Middle frontal gyrus (tissue), 1 donor: ENCODE data around the gene IFNA7.
A peak's percentile ranks its signal among the peaks of the same experiment; 100 is the strongest.
"Not testable (repeated sequence)": the region's sequence is repeated elsewhere in the genome, so short reads cannot be mapped to it uniquely, and the experiment has no call there.

Experiments
- DNase-seq: peaks from one replicate; pipeline ENCODE4 v3.0.0-alpha.2; 2015; ENCODE audit warnings: low spot score; ENCODE audit errors: extremely low spot score

The IFNA7 gene

DNA sequence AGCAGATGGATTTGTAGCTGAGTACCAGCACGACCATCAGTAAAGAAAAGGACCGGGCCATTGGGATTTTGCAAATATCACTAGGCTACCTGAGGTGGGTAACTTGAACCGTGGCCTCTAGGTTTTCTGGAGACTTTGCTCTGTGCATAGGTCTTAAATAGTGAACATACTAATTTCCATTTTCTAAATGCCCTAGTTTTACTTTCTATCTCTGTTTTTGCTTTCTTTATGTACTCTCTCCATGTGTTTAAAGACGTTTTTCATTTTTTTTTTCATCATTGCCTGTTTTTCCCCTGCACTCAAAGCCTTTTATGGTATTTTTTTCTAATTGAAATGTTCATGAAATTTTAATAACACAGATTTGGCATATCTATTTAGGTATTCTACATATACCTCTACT lies at the start of gene IFNA7:
Gene IFNA7, minus strand, starts transcription at position 101 of the 400 bp plus-strand sequence. Its CDS starts 40 bp downstream, at position 61.
- DNase-seq = not testable (repeated sequence)

DNA sequence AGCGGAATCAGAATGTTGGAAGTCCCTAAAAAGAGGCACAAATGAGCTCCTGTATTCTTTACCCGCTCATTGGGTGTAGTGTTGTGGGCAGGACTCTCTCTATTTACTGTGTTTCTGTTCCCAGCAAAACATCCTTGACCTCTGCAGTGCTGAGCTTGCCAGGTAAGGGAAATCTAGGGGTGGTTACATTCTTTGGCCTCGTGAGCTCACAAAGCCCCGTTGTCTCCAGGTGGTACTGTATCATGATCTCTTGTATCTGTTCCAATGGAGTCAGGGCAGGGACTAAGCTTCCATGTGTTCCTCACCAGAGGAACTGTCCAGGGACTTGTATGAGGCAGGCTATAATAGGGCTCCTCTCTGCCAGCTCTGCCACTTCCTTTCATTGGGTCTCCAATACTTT lies 49.6 kb upstream of the IFNA7 start:
- DNase-seq = no peak

DNA sequence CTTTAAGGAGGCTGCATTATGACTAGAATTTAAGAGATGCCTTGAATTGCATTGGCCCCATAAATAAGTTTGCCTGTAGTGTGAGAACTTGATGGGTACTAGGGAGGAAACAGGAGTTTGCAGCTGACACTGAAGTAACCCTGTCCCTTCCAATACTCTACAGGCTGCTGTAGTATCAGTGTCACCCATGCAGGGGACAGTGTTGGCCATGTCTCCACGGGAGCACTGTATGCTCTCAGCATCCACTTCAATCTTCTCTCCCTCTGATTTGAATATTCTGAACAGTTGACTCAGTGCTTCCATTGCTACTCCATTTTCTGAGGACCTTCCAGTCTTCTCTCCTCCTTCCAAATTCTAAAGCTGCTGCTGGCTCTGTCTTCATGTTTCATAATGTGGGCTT lies 49.2 kb upstream of the IFNA7 start:
- DNase-seq = no peak

DNA sequence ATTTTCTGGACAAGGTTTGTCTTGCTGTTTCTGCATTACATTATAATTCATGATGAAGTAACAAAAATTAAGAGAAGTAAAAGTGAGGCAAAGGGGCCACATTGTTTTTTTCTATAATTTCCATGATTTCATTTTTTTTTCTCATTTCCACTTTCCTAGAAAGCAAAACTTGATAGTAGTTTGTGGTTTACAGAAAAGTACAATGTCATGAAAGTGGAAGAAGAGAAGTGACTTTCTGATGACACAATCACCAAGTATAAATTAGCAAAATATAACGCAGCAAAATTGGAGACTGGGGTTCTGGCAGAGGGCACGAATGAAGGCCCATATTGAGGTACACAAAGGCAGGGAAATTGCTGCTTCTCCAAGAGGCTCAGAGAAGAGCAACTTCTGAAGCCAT lies 42.8 kb upstream of the IFNA7 start:
- no peak for DNase-seq

DNA sequence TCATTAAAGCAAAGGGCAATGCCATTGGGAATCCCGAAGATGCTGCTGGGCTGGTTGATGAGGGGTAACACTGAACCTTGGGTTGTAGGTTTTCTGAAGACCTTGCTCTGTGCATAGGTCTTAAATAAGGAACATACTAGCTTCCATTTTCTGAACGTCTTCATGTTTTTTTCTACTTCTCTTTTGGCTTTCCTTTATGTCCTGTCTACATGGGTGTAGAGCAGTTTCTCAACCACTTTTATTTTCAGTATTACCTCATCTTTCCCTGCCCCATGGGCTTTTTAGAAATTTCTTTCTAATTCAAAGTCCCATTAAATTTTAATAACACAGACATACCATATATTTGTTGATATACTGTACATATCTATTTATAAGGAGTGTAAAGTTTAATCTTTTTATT lies 37.9 kb upstream of the IFNA7 start, which contains the start of gene IFNA14:
Gene IFNA14, minus strand, starts transcription at position 95 of the 400 bp plus-strand sequence. Its CDS starts 70 bp downstream, at position 25.
- DNase-seq = no peak

DNA sequence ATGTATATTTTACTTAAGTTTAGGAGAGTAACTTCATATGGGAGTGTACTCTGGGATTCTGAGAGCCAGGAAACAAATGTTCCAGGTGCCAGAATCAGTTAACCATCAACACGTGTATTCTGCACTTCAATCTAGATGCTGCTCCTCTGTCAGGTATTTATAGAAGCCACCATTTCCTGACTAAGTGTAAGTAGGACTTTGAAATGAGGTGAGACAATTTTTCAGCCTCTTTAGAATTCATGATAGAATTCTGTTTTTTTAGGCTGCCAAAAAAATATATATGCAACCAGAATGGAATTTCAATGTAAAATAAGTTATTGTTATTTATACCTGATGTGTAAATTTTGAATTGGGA lies 34.3 kb upstream of the IFNA7 start:
- DNase-seq = not testable (repeated sequence)

DNA sequence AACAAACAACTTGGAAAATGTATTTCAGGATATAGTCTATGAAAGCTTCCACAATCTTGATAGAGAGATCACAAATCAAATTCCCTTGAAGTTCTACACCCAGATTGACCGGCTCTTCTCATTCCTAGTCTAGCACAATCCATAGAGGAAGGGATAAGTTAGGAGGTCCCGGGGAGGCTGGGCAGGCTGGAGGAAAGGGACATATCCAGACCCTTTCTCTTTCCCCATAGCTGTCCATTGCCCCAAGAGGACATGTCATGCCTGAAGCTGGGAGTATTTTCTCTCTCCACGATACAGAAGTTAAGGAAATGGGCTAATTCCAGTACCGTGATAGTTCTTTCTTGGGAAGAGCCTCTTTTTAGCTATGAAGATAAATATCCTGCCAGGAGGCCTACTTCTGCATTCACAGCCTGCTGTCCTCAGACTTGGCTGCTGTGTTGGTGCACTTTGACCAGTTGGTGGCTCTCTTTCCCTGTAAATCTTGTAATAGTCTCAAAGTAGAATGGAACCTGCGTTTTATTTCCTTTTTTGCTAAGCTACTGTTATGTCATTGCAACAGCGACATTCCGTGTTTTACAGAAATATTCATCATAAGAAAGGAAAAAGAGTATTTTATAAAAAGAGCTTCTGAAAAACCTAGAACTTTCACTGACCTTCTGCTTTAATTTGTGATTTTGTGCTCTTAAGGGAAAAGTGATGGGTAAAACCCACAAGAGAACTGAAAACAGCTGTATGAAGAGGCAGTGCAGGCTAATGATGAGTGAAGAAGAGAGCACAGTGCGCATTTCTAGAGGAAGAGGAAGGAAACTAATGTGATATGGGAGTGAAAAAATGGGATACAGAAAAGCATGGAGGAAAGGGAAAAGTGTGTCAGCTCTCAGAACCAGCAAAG lies 33.7 kb upstream of the IFNA7 start:
- peak; percentile 8 for DNase-seq

DNA sequence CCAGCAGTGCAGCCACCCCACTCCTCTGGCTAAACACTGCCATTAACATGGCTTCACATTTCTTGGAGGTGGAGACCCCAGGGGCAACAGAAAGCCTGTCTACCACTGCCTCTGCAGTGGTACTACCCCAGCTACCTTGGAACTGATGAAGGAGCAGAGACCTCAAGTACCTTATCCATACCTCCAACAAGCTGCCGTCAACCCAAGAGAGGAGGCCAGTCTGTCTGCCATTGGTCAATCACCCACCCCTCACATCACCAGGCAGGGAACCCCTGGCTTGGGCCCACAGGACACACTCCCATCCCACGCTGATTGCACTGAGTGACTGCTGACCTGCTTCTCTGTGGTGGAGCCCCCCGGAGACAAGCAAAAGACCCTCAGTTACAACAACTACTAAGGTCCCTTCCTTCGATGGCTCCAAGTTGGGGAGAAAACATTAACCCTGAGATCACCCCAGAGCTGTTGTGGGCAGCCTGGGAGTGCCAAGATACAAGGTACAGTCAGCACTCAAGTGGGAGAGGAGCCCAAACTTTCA lies 32.2 kb upstream of the IFNA7 start:
- DNase-seq = no peak

DNA sequence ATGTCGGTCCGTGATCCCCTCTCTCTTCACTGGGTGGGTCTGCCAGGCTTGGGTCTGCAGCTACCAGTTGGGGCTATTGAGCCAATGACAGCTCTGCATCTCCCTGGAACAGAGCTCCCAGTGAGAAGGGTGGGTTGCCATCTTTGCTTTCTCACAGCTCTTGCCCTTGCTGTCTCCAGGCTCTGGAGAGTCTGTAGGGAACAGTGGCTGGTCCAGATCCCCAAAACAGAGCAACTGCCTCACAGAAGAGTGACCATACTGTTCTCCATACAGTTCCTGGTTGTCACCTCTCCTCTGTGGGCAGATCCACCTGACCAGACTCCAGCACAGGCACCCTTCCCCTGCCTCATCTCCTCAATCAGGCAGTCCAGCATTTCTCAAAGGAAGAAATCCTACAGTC lies 31.3 kb upstream of the IFNA7 start:
- DNase-seq = no peak

DNA sequence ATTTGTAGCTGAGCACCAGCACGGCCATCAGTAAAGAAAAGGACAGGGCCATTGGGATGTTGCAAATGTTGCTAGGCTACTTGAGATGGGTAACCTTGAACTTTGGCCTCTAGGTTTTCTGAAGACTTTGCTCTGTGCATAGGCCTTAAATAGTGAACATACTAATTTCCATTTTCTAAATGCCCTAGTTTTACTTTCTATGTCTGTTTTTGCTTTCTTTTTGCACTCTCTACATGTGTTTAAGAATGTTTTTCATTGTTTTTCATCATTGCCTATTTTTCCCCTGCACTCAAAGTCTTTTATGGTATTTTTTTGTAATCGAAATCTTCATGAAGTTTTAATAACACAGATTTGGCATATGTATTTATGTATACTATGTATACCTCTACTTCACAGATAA lies 26.1 kb upstream of the IFNA7 start, which contains the start of gene IFNA17:
Gene IFNA17, minus strand, starts transcription at position 101 of the 400 bp plus-strand sequence. Its CDS starts 49 bp downstream, at position 52.
- DNase-seq = no peak

DNA sequence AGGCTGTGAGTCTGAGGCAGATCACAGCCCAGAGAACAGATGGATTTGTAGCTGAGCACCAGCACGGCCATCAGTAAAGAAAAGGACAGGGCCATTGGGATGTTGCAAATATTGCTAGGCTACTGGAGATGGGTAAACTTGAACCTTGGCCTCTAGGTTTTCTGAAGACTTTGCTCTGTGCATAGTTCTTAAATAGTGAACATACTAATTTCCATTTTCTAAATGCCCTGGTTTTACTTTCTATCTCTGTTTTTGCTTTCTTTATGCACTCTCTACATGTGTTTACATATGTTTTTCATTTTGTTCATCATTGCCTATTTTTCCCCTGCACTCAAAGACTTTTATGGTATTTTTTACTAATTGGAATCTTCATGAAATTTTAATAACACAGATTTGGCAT lies 15.2 kb upstream of the IFNA7 start, which contains the start of gene IFNA16:
Gene IFNA16, minus strand, starts transcription at position 101 of the 400 bp plus-strand sequence. Its CDS starts 6 bp downstream, at position 95.
- not testable (repeated sequence) for DNase-seq

DNA sequence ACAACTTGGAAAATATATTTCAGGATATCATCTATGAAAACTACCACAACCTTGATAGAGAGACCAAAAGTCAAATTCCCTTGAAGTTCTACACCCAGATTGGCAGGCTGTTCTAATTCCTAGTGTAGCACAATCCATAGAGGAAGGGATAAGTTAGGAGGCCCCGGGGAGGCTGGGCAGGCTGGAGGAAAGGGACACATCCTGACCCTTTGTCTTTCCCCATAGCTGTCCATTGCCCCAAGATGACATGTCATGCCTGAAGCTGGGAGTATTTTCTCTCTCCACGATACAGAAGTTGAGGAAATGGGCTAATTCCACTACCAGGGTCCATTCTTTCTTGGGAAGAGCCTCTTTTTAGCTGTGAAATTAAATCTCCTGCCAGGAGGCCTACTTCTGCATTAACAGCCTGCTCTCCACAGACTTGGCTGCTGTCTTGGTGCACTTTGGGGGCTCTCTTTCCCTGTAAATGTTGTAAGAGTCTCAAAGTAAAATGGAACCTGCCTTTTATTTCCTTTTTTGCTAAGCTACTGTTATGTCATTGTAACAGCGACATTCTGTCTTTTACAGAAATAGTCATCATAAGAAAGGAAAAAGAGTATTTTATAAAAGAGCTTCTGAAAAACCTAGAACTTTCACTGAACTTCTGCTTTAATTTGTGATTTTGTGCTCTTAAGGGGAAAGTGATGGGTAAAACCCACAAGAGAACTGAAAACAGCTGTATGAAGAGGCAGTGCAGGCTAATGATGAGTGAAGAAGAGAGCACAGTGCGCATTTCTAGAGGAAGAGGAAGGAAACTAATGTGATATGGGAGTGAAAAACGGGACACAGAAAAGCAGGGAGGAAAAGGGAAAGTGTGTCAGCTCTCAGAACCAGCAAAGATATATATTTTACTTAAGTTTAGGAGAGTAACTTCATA lies 11.7 kb upstream of the IFNA7 start:
- DNase-seq = not testable (repeated sequence)

DNA sequence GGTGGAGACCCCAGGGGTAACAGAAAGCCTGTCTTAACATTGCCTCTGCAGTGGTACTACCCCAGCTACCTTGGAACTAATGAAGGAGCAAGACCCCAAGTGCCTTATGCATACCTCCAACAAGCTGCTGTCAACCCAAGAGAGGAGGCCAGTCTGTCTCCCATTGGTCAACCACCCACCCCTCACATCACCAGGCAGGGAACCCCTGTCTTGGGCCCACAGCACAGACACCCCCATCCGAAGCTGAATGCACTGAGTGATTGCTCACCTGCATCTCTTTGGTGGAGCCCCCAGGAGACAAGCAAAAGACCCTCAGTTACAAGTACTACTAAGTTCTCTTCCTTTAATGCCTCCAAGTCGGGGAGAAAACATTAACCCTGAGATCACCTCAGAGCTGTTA lies 10.2 kb upstream of the IFNA7 start:
- DNase-seq = not testable (repeated sequence)

DNA sequence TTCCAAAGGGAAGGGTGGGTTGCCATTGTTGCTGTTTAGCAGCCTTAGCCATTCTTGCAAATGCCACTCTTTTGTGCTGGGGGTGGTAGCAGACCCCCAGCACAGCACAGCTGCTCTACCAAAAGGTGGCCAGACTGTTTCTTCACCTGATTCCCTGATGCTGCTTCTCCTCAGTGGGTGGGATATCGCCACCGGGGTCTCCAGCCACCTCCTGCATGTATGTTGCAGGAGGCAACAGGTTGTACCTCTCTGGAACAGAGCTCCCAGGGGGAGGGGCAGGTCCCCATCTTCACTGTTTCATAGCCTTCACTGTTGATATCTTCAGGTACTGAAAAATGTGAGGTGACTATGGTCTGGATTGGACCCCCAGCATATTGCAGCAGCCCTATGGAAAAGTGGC lies 8.8 kb upstream of the IFNA7 start:
- not testable (repeated sequence) for DNase-seq

DNA sequence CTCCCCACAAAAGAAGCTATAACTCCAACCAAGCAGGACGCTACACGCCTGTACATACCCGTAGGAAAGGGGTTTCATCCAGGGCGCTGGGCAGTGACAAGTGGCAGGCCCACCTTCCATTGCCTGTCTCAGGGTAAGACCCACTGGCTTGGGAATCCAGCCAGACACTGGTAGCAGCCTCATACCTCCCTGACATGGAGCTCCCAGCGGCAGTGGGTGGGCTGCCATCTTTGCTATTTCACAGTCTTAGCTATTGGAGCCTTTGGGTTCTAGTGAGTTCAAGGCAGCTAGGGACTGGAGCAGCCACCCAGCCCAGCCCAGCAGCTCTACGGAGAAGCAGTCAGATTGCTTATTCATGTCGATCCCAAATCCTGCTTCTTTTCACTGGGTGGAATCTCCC lies 8.3 kb upstream of the IFNA7 start:
- DNase-seq = no peak

DNA sequence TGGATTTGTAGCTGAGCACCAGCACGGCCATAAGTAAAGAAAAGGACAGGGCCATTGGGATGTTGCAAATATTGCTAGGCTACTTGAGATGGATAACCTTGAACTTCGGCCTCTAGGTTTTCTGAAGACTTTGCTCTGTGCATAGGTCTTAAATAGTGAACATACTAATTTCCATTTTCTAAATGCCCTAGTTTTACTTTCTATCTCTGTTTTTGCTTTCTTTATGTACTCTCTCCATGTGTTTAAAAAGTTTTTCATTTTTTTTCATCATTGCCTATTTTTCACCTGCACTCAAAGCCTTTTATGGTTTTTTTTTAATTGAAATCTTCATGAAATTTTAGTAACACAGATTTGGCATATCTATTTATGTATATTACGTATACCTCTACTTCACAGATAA lies 5.0 kb upstream of the IFNA7 start, which contains the start of gene IFNA10:
Gene IFNA10, minus strand, starts transcription at position 101 of the 400 bp plus-strand sequence. Its CDS starts 46 bp downstream, at position 55.
- not testable (repeated sequence) for DNase-seq

DNA sequence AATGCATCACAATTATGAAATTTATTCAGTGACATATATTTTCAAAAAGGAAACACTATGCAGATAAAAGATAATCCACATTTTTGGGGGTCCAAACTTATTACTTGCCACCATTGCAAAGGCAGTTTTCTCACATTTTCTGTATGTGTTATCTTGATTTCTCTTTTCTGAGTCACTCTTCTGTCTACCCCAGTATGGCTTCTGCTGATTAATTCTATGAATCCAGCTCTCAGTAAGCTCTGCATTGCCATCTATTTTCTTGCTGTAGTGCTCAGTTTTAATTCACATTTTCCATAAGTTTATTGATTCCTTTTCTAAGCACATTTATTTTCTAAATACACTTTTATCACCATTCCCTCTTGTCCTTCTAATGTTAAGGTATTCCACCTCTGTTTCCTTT lies 3.2 kb upstream of the IFNA7 start:
- DNase-seq = no peak

DNA sequence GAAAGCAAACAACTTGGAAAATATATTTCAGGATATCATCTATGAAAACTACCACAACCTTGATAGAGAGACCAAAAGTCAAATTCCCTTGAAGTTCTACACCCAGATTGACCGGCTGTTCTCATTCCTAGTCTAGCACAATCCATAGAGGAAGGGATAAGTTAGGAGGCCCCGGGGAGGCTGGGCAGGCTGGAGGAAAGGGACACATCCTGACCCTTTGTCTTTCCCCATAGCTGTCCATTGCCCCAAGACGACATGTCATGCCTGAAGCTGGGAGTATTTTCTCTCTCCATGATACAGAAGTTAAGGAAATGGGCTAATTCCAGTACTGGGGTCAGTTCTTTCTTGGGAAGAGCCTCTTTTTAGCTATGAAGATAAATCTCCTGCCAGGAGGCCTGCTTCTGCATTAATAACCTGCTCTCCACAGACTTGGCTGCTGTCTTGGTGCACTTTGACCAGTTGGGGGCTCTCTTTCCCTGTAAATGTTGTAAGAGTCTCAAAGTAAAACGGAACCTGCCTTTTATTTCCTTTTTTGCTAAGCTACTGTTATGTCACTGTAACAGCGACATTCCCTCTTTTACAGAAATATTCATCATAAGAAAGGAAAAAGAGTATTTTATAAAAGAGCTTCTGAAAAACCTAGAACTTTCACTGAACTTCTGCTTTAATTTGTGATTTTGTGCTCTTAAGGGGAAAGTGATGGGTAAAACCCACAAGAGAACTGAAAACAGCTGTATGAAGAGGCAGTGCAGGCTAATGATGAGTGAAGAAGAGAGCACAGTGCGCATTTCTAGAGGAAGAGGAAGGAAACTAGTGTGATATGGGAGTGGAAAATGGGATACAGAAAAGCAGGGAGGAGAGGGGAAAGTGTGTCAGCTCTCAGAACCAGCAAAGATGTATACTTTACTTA lies 6.9 kb downstream of the IFNA7 start:
- DNase-seq = not testable (repeated sequence)

DNA sequence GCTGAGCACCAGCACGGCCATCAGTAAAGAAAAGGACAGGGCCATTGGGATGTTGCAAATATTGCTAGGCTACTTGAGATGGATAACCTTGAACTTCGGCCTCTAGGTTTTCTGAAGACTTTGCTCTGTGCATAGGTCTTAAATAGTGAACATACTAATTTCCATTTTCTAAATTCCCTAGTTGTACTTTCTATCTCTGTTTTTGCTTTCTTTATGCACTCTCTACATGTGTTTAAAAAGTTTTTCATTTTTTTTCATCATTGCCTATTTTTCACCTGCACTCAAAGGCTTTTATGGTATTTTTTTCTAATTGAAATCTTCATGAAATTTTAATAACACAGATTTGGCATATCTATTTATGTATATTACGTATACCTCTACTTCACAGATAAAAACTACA lies 14.5 kb downstream of the IFNA7 start, which contains the start of gene IFNA4:
Gene IFNA4, minus strand, starts transcription at position 101 of the 400 bp plus-strand sequence. Its CDS starts 56 bp downstream, at position 45.
- not testable (repeated sequence) for DNase-seq
